ENCODE results near the gene ASS1.

GRCh38 chr9:130484362-130485072, 39.8 kb downstream of the ASS1 start:
- TF ChIP-seq, protein P1, sequence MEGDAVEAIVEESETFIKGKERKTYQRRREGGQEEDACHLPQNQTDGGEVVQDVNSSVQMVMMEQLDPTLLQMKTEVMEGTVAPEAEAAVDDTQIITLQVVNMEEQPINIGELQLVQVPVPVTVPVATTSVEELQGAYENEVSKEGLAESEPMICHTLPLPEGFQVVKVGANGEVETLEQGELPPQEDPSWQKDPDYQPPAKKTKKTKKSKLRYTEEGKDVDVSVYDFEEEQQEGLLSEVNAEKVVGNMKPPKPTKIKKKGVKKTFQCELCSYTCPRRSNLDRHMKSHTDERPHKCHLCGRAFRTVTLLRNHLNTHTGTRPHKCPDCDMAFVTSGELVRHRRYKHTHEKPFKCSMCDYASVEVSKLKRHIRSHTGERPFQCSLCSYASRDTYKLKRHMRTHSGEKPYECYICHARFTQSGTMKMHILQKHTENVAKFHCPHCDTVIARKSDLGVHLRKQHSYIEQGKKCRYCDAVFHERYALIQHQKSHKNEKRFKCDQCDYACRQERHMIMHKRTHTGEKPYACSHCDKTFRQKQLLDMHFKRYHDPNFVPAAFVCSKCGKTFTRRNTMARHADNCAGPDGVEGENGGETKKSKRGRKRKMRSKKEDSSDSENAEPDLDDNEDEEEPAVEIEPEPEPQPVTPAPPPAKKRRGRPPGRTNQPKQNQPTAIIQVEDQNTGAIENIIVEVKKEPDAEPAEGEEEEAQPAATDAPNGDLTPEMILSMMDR (IDR thresholded peaks at IDR 0.05): no peak
- TF ChIP-seq EP300 (IDR thresholded peaks at IDR 0.05; ENCODE audit: low read depth): no peak
- TF ChIP-seq POLR2A (IDR thresholded peaks at IDR 0.05): no peak

Measured in transverse colon (tissue), 3 donors.